Retina (tissue), 1 donor: ENCODE measurements around the gene CDH2.
A peak's percentile ranks its signal among the peaks of the same experiment; 100 is the strongest.

ENCODE experiments used
- DNase-seq: peaks from one replicate; pipeline ENCODE4 v3.0.0-alpha.2; 2016

The CDH2 gene

DNA sequence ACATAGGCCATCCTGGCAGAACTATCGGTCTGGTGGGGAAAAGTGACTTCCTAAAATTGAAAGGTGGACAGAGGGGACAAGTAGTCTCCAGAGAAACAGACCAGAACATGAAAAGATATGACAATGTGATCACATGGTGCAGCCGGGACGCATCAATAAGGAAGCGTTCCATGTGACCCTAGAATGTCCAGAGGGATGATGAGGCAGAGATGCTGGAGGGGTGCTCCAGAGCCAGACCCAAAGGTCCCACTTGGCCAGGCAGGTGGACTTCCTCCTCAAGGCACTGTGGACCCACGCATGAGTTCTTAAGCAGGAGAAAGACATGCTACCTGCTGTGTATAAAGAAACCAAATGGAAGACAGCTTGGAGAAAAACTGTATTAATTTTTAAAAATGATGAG is 50.2 kb downstream of the CDH2 start:
- no peak for DNase-seq

DNA sequence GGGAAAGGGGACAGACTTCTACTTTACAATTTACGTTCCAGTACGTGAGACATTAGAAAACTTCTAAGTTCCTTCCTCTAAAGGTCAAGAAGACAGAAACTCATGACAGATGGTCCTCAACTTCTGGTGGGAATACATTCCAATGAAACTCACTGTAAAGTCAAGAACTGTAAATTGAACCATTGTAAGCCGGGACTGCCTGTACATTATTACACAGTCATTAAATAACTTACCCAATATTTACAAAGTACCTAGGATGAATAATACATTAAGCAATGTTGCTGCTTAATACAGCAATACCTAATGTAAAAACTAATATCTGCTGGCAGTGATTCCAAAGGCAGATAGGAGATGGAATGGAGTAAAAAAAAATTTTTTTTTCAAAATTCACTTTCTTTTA is 51.9 kb downstream of the CDH2 start:
- no peak for DNase-seq

DNA sequence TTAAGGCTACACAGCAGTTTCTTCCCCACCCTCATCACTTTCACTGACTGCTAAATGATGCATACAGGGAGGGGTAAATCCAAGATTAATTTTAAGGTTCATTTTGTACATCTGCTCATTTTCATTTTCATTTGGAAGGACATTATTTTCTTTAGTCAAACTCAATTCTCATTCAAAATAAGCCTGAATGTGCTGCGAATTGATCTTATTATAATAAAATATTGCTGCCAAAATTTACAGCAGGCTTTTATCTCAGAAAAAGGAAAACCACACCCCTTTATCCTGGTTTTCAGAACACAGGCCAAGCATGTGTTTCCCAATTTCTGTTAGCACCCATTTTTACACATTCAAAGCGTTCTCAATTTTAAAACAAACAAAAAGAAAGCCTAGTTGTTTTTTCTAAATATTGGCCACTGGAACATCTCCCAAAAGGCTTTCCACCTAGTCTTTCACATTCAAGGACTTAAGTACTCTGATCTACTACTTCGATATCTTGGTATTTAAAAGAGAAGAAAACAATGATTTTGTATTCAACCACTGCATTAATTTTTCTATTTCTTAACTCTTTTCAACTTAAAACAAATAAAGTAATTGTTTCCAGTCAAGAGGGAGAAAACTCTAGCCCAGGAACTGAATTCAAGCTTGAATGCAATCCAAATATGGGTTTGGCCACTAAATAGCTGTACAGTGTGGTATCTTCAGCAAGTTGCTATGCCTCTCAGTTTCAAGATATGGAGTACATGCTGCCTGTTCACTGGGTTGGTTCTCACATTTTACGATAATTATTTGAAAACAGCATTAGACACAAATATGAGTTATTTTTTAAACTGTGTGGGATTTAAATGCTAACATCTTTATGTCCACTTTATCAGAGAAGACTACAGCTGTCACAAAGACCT is 52.5 kb downstream of the CDH2 start:
- DNase-seq, result no peak

DNA sequence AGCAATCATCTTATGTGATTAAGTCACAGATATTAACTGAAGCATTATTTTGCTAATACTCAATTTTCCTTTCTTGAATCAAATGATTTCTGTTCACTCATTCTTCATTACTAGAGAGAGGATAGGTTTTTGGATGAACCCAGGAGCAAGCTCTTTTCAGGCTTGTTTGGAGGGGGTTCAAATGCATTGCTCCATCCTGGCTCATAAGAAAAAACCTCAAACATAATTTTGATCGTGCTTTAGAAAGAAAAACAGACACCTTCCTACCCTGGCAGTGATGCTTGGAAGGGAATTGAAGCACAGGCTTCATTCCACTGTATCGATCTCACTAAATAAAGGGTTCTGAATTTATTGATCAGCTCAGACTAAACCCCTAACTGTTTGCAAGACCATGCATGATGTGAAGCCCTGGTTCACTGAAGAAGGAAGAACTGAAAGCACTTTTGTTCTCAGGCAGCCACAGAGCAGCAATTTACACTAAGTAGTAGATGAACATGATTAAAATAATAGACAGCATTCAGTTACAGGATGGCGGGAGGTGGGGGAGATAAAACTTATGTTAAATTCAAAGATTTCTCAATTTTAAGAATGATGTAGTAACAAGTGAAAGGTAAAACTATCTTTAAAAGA is 53.4 kb downstream of the CDH2 start:
- no peak for DNase-seq

DNA sequence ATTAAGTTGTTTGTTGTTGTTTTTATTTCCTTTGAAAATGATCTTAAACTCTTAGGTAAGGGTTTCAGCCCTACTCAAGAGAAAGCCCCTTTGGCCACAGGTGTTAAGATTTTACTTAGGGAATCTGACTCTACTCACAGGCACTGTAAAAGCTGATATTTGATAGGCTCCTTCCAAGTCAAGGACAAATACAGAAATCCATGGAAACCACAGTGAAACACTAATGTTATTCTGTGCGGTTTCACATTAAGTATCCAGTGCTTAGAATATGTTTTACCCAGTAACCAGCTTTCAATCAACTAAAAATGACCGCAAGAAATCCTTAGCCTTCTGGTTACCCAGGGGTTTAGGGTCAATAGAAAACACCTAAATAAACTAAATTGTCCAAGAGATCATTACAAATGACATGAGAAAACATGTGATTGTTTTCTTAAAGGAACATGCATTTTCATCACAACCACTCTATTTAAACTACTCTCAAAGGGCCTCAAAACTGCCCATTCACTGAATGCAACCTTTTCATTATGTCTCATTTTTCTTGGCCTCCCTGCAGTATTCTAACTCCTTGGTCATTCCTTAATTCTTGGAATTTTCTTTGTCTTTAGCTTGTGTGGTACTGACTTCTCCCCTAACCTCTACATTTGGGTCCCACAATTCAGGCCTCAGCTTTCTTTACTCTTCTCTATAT is 56.0 kb downstream of the CDH2 start:
- DNase-seq, result no peak

DNA sequence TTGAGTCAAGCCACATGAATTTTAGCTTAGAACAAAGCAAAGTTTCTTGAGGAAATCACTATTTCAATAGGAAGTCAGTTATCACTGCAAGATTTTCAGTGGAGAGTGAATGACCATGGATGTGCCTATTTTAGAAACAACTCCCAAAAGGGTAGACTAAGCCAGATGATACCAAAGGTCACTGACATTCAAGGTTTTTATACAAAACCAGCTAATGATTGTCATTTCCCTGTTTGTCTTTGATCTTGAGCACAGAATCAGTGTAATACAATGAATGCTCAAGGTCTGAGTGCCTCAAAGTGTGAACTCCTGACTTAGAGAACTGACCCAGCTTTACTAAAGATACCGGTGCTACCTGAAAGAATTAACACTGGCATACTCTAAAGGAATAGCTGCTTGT is 60.5 kb downstream of the CDH2 start:
- no peak for DNase-seq

DNA sequence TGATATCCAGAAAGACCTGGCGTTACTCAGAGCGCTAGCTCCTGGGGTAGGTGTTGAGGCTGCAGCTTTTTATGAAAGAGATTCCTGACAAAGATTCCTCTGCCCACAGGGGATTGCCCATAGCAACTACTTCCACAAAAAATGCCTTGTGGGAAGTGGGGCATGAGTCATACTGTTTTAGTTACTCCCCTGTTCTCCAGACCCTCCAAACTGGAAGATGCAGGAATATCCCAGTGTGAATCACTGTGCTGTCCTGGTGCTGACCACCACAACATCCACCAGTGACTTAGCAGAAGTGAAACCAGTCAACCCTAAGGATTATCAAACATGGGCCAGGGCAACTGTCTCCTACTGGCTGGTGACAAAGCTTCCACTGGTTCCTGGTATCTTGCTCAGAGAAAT is 61.8 kb downstream of the CDH2 start:
- DNase-seq, result no peak

DNA sequence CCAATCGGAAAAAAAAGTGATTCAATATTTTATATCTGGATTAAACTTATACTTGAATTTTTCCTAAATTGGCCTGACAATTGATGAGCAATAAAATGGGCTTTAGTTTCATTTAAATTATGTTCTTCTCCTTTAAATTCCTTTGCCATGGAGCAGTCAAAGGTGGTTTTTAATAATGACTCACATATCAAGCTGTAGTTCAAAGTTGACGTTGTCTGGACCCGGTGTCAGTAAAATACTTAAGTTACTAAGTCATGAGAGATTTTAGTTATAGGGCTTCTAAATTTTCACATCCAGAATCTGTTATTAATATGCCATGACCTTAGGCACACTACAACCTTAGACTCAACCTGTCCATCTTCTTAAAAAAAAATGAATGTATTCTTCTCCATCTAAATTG is 62.5 kb downstream of the CDH2 start:
- DNase-seq, result no peak

DNA sequence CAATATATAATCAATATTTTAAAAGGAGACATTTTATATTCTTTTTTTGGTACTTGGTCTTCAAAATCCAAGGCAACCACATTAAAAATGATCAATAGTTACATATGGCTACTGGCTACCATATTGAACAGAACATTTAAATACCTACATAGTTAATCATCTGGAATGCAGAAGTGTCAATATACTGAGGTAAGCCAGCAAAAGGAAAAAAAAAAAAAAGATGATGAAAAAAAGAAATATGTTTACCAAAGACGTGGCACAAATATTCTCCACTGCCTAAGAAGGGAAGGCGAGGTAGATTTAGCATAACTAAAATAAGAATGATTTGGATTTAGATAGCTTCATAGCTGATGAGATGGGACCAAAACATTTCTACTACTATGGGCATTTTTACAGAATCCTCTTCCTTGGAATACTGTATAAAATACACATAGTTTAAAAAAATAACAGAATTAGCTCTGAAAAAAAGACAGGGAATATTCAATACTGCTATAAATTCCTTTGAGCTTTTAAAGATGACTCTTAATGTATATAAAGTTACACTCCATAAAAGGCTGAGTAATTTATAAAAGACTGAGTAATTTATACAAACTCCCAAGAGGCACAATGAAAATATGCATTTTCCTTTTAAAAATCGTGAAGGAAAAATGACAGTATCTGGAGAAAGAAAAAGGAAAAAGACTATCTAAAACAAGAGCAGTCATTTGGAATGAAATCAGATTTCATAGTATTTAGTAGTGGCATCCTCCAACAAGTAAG is 63.5 kb downstream of the CDH2 start:
- DNase-seq, result no peak

DNA sequence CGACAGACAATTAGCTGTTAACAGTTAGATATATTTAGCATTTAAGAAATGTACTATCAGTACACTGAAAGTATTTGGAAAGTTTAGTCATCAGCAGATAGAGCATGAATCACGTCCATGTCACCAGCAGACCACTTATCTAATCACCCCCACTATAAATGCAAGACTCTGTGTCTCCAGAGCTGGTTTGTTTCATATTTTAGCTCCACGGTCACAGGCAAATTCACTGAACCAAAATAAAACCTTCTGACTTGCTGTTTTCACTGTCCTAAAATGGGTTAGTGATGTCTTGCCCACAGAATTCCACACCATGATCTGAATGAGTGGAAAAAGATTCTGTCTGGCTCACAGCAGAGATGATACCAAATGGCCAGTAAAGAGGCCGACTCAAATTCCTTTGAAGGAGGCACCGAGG is 64.9 kb downstream of the CDH2 start:
- DNase-seq, result no peak

DNA sequence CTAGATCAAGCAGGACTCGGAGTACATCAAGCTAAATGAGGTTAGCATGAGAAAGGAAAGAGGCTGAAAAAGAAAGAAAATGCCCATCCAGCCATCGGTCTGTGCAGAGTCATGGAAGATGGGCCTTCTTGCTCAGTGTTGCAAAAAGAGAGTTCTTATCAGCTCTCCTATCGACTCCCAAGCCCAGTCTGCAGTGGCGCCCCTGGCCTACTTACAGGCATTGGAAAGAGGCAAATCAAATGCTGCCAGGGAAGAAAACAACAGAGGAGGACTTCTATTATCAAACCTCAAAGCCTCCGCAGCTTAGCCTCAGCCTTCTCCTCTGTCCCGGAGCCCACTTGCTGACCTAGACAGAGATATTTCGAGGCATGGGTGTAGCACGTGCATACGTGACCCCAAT is 66.0 kb downstream of the CDH2 start:
- no peak for DNase-seq

DNA sequence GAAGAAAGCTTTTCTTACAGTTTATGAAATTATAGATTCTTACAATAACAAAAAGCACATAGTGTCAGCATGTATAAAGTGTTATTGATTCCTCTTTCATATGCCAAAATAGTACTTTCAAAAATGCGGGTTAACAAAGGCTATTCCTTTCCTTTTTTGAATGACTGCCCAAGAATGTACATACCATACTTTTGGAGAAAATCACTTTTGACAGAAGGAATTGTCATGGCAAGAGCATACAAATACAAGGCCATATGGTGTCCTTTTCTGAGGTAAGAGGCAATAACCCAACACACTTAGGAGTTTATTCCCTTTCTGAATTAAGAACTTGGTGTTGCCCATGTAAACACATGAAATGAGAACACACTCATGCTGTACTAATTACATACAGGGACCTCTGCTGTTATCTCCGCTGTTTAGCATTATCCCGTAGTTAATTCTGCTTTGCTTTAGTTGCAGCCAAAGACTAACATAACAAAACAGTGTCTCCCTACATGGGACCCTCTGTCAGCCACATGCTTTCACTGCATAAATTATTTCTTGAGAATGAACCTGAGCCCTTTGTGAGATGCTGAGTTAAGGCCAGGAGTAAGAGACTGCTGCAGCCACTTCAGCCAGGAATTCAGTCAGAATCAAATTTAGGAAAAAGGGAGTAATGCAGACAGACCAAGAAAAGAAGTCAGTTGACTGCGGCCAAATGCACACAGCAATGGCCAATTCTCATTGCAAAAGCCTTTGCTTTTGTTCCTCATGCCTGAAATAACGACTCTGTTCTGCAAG is 67.0 kb downstream of the CDH2 start:
- DNase-seq, result no peak

DNA sequence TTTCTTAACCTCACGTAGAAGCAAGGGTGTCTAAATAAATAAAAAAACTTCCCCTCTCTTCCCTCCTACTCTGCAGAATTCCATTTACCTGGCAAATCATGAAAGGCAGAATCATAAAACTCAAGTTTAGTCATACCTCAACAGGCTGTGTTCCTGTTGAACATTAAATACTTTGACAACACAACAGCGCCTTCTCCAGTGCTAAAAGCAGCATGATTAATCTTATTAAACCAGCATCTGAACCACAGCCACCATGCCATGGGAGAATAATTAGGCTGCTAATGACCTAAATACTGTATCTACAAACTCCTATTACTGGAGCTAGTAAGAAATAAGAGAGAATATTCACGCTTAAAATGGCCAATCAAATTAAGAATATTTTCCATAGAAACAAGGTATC is 68.1 kb downstream of the CDH2 start:
- DNase-seq, result peak; percentile 51

DNA sequence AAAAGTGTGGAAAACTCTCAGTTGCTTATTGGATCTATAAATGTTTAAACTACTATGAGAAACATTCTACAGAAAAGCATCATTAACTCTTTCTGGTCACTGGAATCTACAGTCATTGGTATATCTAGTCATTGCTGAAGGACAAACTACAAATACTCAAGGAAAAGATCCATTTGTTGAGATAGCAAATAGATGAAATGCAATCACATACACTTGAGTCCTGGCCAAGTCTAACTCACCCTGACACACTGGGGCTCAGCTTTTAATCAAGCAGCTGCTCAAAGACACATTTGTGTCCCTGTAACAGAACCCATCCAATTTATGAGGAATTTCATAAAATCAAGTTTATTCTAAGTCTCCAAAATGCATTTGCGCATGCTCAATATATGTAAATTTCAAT is 68.7 kb downstream of the CDH2 start:
- DNase-seq, result no peak

DNA sequence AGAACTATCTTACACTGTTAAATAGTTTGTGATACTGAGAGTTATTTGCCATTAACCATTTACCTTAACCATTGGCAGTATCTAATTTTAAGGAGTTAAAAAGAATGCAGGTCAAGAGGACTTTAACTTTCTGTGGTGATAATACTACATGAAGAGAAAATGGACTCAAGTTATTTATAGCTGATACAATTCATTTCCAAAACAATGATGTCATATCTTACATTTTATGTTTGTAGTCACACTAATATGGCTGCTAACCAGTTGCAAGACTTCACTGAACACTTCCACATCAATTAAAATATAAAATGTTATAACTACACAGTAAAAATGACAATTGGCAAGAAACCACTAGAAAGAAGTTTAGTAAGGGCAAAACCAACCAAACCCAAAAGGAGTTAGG is 77.7 kb downstream of the CDH2 start:
- no peak for DNase-seq

DNA sequence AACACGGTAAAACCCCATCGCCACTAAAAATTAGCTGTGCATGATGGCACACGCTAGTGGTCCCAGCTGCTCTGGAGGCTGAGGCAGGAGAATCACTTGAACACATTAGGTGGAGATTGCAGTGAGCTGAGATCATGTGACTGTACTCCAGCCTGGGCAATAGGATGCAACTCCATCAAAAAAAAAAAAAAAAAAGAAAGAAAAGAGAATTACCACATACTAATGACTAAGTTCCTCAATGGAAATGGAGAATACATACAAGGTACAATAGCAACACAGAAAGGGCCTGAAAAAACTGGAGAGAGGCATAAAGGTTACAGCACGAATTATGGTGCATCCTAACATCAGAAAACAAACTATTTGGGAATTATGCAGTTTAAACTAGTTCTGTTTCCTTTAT is 81.3 kb downstream of the CDH2 start:
- DNase-seq, result no peak

DNA sequence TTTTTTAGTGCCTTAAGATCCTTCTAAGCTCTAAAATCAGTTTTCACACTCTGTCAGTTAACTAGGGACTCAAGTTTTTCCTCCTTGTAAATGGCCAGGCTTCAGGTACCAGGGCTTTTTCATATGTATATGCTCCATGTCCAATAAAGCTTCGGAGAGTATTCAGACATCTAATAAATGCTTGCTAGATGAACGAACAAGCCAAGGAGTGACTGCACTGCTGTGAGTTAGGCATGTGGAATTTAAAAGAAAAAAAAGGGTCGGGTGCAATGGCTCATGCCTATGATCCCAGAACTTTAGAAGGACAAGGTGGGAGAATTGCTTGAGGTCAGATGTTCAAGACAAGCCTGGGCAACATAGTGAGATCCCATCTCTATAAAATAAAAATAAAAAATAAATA is 81.9 kb downstream of the CDH2 start:
- DNase-seq, result no peak

DNA sequence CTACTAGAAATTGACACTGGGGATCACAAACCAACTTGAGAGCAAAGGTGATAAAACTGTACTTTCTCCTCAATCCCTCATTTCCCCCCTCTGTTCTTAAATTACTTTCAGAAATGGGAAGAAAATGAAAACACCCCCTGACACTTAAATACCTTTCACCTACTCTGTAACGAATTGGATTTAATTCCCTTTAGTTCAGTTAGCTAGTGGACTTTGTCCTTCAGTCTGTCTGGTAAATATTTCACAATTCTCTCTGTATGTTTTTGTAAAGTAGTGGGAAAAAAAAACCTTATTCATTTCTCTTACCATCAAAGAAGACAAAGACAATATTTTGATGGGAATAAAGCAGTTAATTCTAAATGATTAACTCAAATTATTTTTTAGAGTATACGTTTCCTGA is 85.7 kb downstream of the CDH2 start:
- no peak for DNase-seq

DNA sequence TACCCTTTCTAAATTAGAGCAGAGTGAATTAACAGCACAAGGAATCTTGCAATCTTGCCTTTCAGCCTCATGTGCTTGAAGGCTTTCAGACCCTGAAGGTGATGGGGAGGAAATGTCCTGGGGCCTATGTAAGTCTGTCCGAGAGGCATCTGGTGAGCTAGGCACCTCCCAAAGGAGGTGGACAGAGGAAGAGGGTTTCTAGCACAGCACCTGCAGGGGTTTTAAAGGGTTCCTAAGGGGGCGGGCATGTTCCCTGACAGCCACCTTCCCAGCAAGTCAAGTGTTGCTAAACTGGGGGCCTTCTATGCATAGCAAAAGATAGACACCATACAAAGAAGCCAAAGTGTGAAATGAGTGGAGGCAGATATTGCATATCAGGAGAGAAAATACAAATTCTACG is 88.5 kb downstream of the CDH2 start:
- DNase-seq, result no peak

DNA sequence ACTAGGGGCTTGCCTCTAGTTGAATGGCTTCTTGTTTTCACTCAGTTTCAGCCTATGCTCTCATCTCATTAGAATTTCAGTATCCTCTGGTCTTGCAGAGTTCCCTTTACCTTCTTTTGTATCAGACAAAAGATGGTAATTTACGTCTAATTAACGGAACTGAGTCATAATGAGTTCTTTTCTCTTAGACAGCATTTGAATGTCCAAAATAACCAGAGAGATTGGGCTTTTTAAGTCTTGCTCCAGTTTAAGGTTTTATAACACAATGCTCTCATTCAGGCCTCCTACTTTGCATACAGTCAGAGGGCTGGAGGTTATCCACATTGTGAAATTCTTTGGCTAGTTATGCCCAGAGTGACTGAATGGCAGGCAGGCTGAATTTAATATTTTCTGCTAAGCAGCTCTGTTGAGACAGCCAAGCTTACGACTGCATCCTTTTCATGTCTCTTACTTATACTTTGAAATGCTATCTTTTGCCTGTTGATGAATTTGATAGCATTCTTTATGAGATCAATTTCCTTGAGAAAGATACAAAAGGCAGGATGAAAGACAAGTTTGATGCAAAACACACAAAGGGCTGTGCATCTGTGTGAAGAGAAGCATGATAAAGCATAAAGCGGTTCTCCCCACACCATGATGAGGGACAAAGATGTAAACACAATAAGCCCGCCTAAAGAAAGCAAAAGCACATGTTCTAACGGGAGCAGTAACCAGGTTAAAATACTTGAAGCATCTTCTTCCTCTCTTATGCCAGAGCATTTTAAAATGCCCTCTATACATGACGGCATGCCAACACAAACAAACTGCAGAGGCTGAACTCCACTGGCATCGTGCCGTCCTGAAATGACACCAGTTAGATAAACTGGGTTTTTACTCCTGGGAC is 90.0 kb downstream of the CDH2 start:
- DNase-seq, result peak; percentile 76

DNA sequence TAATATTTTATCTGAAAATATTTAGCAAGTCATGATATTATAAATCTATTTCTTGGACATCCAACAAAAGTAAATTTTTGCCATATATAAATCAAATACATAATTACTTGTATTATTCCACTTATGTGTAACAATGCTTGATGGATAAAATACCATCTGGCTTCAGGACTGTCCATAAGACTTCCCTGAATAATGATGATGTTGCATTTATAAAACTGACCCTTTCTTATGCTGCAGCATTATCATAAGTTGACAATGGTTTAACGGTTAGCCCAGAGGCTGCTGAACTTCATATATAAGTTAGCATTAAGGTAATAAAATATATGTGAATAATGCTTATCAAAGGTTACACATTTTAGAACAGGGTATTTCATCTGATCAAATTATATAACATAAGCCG is 95.4 kb downstream of the CDH2 start:
- no peak for DNase-seq
